NB4 (cell line): Measurements from ENCODE around the gene CRACDL.

Source experiments
- CTCF ChIP-seq: IDR thresholded peaks from one replicate; pipeline ENCODE4 v1.5.1; 2012; ENCODE audit warnings: low read depth, low read length
- MAX ChIP-seq: IDR thresholded peaks from 2 replicates; pipeline ENCODE4 v1.6.1; 2011; ENCODE audit warnings: low read depth, low read length
- MYC ChIP-seq: IDR thresholded peaks from 2 replicates; pipeline ENCODE4 v1.6.1; 2011; ENCODE audit warnings: low read depth, low read length
- POLR2A ChIP-seq: IDR thresholded peaks from 2 replicates; pipeline ENCODE4 v1.6.1; 2011; ENCODE audit warnings: mild to moderate bottlenecking; ENCODE audit not compliant: insufficient read length; ENCODE audit errors: extremely low read depth

- TF ChIP-seq POLR2A (no peak), CTCF (no peak), MAX (no peak), MYC (no peak)
Observed at GRCh38 chr2:98818164-98818563, 117.9 kb downstream of the CRACDL start.
